GM18507 (cell line): ENCODE measurements around the gene LRRC63.
A peak's percentile ranks its signal among the peaks of the same experiment; 100 is the strongest.
"Not testable (repeated sequence)": the region's sequence is repeated elsewhere in the genome, so short reads cannot be mapped to it uniquely, and the experiment has no call there.

Source experiments
- DNase-seq: peaks from one replicate; pipeline ENCODE4 v3.0.0; 2011; ENCODE audit warnings: low read depth; ENCODE audit not compliant: insufficient read length; ENCODE audit errors: extremely low spot score
- FAIRE-seq: peaks from 2 replicates; lab custom pipeline; 2011; peaks lifted over from hg19 to GRCh38; lab: Jason Lieb, UNC

LRRC63 gene, protein sequence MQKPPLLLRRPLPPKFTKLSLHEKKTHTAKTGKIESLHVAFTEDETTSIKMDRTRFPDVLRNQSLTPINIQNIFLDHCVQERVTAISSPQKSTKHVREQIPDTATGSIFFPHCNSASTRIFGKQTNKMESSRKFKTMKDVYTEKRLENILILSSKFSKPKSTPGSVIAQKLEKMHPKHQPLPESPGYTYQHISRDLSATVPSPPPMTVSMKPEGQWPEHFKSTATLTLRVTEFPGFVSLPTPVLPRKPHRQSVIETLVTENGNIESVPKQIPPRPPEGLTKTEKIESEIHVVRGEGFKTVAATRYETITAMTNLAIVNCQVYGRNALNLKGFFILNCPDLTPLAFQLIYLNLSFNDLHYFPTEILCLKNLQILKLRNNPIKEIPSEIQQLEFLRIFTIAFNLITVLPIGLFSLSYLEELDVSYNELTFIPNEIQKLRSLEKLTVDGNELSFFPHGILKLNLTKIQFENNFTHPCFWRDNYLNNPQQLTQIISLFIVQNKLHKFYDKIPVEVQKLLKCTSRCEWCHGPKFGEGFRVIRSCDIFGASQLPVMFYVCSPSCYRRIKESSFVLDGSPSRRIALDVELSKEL

DNA sequence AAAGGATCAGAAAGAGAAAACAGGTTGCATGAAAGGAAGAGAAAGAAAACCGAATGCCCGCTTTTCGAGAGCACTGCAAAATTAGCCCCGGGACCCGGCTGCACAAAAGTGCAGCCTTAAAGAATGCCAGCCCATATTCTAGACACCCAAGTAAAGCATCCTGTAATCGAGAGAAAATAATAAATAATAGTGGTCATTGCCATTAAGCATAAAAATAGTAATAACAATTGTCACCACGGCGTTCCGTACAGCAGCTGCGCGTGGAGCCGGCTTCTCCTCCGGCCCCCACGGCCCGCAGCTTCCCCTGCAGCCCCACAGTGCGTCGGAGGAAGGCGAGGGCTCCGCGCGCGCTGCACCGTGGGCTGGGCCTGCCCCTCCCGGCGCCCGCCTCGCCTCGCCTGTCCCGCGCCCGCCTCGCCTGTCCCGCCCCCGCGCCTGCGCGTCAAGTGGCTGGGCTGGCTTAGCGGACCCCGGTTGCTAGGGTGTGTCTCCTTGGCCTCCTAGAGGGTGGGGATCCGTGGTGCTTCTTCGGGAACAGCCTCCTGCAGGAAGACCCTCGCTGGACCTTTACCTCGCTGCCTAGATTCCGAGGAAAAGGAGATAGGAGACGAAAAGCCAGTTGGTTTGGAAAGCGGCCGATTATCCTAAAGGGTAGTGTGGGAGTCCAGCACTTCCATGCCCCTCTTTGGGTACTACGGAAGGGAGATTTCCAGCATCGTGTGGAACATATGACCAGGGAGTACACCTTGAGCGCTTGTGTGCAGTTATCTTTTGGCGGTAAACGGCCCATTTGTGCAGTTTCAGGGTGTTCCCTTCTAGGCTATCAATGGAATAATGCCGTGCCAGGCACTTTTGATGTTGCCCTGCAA is at the start of gene LRRC63:
Gene LRRC63, plus strand, starts transcription at position 446 of the 869 bp plus-strand sequence. CDS start 1,107 bp downstream, outside the sequence.
- FAIRE-seq, result no peak

DNA sequence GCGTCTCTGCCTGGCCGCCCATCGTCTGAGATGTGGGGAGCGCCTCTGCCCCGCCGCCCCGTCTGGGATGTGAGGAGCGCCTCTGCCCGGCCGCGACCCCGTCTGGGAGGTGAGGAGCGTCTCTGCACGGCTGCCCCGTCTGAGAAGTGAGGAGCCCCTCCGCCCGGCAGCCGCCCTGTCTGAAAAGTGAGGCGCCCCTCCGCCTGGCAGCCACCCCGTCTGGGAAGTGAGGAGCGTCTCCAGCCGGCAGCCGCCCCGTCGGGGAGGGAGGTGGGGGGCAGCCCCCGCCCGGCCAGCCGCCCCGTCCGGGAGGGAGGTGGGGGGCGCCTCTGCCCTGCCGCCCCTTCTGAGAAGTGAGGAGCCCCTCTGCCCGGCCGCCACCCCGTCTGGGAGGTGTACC is 49.0 kb upstream of the LRRC63 start:
- FAIRE-seq, DNase-seq: not testable (repeated sequence)

More for the DNA sequence above, at the start of gene LRRC63:
- peak; percentile 51 for DNase-seq

DNA sequence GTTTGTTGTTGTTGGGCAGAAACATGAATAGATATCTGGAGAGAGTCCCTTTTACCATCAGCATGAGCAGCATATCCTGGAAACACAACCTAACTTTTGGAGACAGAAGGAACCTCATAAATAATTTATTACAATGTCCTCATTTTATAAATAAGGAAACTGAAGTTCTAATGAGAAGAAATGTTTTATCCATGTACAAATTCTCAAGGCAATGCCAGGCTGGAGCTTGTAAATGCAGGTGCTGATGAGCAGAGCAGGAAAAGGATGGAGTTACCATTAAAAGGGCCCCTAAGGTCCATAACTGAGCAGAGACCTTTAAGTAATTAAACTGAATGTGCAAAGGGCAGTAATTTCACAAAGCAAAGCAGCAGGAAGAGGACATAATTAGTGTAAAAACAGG is 47.1 kb upstream of the LRRC63 start:
- DNase-seq (no peak), FAIRE-seq (peak; percentile 48)

DNA sequence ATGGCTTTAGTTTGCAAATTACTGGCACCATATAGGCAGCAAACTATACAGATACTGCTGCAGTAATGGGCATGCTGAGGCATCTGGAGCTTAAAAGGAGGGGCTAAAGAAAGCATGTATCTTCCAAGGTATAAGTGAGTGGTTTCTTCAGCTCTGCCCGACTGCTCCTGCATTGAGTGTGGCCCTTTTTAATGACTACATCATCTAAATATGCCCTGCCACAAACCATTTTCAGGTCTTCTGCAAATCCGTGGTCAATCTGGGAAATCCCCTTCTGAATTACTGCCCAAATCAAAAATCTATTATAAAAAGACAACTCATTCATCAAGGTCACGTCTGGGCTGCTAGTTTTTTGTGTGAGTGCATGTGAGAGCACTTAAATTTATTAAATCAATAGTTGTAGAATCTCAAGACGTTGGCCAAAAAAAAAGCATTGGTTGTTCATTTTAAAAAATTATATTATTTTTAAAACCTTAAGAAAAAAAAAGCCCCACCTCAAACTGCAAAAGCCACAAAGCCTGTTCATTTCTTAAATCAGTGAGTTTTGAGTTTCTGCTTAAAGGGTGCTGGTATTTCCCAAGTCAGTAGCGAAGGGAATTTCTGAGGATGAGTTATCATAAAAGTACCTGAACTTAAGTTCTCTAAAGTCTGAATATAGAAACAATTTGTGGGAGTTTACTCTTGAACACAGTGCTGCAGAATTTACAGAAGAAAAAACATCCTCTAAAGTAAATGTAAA is 46.1 kb upstream of the LRRC63 start:
- FAIRE-seq (peak; percentile 89), DNase-seq (no peak)

DNA sequence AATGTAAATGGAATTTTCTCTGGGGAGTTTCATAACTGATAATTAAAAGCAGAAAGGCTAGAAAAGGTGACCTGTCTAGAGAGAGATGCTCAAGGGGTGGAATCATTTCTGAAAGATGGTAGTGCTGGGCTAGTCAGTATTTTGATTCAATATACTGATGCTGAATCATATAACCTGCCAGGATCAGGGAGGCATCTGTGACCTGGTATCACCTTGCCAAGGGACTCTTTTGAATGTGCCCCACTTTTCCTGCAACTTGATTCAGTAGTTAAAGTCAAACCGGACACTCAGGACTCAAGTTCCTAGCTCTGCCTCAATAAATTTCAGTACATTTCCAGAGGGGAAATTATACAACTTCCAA is 45.5 kb upstream of the LRRC63 start:
- no peak for DNase-seq
- peak; percentile 67 for FAIRE-seq

DNA sequence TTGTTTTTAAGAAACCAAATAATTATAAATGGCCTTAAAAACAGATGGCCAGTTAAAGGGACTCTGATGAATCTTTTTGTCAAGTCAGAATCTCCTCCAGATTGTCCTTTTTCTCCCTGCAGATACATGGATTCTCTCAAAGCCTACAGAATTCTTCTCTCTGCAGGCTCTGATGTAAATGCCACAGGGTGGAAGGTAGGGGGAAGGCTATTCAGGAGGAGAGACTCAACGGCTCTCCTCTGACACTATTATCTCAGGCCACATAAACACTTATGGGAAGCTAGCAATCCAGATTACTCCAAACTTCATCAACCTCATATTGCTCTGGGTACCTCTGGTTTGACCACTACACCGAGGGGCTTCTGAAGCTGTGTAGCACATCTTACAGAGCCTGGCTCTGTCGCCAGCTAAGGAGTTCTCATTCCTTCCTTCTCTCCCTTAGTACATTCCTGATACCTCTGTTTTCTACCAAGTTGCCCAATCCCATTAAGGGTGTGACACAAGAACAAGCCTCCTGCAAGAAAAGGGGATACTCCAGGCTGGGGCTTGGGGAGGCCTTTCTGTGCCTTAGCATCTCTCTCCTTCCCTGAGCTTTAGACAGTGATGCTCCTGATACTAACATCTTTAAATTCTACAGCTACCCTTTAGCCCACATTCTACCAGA is 44.6 kb upstream of the LRRC63 start:
- DNase-seq, result no peak
- FAIRE-seq, result peak; percentile 33

DNA sequence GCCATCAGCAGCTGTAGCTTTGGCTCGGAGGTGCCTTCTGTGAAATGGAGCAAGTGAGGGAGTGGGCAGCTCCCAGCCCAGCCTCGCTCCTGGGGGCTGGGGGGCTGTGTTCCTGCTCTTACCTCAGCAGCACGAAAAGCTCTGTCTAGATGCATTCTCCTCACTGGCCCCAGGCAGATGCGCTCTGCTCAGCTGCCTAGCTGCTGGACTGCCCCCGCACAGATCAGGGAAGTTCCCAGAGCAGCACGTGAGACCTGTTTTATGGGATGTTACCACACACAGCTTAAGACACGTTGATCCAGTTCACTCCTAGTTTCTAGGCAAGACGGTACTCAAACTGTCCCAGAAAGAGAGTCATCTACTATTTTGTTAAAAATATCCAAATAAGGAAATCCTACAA is 43.4 kb upstream of the LRRC63 start:
- DNase-seq (no peak), FAIRE-seq (peak; percentile 86)

DNA sequence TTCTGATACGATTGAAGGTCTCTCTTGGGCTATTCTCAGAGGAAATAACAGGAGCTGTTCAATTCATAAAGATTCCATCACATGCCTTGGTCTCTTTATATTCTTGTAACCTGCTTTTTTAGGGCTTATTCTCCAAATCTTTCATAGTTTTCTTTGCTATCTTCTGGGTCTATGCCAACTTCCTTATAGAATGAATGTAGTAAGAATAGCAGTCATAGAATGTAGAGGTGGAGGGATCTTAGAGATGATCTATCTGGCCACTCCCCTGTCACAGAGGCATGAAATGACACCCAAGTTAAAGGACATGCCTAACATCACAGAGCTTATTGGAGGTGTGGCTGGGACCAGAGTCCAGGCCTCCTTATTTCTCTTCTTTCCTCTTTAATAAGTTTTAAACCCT is 42.9 kb upstream of the LRRC63 start:
- DNase-seq, result no peak
- no peak for FAIRE-seq

DNA sequence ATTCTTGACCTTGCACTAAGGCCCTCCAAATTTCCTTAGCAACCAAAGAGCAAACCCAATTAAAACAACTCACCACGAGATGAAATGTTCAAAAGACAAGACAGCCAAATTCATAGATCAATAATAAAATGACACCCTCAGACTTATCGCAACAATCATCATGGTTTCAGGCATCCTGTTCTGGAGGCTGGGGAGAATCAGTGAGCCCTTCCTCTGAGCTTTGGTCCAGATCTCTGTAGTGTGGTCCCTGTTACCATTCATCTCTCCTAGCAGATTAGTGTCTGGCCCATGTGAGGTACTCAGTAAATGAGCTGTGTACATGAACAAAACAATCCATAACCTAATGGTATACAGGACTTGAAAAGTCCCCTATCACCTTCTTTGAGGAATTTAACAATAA is 42.0 kb upstream of the LRRC63 start:
- FAIRE-seq (peak; percentile 60), DNase-seq (no peak)

DNA sequence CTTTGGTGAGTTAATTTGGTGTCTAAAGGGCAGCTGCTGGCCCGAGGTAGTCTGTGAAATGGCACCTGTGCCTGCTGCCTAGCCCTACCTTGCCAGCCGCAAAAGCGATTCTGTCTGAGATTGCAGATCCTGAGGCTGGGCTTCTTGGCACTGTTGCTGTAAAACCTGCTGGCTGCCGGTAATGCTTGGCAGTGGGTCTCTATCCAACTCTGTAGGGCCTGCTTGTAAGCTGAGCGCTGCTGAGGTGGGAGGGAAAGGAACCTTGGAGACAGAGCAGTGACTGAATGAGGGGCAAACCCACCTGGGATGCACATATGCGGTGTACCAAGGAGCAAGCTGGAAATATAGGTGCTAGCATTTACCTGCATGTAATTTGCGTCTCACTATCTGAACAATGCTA is 41.5 kb upstream of the LRRC63 start:
- FAIRE-seq, result no peak
- no peak for DNase-seq

DNA sequence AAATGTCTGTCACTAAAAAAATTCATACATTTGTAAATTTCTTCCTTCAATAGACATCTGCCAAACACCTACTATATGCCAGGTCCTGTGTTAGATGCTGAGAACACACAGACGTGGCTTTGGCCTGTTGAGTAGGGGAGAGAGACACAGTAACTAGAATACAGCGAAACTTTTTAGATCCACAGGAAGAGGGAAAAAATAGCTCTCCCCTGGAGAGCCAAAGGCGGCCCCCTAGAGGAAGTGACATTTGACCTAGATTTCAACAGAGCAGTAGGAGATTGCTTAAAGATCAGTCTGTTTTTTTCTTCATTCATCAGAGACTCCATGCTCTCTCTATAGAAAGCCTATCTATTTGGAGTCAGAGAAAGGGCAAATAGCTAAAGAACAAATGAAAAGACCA is 41.0 kb upstream of the LRRC63 start:
- DNase-seq (no peak), FAIRE-seq (peak; percentile 70)

DNA sequence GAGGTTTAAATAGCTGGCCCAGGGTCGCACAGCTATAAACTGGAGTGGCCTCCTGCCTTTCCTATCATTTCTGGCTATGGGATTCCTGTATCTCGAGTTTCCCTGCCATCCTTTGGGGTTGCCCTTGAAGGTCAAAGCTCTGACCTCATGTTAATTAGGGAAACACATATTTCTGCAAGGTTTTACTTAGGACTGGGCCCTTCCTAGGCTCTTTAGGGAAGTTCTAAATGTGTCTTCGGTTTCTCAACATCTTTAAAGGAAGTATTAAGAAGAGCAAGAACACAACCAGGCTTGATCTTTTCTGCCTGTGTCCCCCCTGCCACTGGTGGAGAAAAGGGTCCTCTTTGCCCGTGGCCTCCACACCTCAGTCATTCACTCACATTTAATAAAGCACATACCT is 40.5 kb upstream of the LRRC63 start:
- DNase-seq (no peak), FAIRE-seq (no peak)

DNA sequence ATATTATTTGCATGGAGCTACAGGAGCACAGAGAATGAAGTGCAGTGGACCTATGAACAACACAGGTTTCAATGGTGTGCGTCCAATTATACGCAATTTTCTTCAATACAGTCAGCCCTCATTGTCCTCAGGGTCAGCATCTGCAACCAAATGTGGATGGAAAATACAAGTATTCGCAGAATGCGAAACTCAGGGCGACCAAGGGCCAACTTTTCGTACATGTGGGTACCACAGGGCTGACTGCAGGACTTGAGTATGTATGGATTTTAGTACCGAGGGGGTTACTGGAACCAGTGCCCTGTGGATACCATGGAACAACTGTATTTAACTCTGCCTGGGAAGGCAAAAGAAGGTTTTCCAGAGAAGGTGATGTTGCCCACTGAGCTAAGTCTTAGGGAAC is 40.0 kb upstream of the LRRC63 start:
- no peak for DNase-seq
- peak; percentile 39 for FAIRE-seq

DNA sequence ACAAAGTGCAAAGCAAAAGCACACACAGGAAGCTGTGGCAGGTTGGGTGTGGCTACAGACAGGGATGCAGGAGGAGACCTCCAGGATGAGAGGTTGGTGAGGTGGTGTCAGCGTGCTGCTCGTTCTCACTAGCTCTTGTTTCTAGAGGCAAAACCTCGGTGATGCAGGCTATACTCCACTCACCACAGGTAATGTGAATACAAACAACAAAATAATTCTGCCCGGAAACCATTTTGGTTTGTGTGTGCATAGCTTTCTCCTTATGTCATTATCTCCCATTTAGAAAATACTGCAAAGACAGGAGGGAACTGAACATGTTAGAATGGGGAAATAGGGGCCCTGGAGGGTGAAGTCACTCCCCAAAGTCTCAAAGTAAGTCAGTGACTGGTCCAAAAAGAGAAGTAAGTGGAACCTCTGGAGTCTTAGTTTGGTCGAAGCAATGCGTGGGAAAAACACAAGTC is 39.2 kb upstream of the LRRC63 start:
- FAIRE-seq (peak; percentile 83), DNase-seq (no peak)

DNA sequence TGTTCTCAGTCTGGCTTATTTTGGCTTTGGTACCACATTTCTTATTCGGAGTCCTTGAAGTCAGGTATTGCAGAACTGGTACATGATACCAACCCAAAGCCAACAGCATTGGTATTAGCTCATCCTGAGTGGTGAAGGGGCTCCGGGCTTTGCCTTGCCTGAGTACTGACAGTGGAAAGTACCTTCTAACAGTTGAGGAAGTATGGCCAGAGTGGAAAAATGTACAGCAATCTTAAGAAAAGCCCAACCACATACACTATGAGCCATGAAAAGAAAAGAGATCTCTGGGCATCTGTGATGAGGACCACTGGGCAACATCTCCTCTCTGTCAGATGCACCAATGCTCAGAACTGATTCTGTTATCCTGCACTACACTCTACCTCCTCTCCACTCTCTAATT is 38.1 kb upstream of the LRRC63 start:
- DNase-seq (no peak), FAIRE-seq (peak; percentile 89)

DNA sequence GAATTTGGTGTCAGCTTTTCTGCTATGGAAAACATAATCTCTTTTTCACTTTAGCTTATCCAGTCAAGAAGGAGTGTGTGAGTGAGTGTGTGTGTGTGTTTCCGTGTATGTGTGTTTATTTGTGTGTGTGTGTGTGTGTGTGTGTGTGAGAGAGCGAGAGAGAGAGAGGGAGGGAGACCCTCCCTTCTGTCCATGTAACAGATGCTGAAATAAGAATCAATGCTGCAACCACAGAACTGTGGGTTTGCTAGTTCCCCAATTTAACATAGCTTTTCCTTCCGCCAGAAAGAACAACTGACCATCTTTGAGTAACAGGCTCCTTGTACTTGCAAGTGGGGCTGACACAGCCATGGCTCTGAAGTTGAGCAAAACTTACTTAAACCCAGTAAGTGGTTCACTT is 35.0 kb upstream of the LRRC63 start:
- FAIRE-seq, result peak; percentile 98
- no peak for DNase-seq

DNA sequence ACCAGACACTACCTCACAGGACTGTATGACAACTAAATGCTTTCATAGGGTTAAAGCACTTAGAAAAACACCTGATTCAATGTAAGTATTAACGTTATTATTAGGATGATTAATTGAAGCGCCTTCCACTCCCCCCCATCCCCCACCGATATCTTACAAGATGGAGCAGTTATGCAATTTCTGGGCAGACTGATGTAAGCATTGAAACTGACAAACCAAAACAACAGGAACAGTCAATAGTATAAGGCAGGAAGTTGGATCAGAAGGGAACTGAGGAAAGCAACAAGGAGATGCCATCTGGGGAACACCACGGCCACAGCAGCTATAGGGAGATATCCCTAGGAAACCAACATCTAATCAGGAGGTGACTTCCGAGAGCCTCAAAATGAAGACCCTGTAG is 33.6 kb upstream of the LRRC63 start:
- DNase-seq, result no peak
- FAIRE-seq, result no peak

DNA sequence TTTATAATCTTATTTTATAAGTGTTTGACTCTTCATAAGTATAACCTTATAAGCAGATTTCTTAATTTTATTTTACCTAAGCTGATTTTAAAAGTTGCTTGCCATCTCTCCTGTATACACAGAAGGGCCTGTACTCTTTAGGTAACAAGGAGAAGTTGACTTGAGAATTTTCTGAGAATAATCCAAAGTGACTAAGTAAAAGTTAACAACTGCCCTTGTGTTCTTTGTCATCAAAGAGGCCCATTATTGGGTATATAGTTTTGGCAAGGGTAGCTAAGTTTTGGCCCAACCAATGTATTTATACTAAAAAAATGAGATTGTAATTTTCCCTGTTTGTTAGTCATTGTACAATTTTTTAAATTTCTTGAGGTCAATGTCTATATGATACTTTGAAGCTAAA is 32.9 kb upstream of the LRRC63 start:
- no peak for DNase-seq
- FAIRE-seq, result no peak

DNA sequence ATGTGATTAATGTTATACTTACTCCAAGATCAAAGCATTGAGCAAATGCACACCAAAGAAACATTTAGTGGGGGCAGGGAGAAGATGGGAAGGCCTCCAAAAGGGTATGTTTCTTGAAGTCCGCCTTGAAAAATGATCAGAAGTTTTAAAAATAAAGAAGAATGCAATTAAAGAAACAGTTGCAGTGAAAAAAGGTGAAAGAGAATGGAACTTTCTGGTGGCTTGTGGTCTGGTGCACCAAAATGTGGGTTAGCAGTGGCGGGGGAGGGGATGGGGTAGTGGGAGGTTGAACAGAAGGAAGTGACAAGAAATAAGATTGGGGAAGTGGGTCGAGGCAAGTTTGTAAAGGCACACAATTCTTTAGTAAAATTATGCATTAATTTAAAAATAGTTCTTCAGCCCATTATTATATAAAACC is 32.2 kb upstream of the LRRC63 start:
- DNase-seq, result no peak
- peak; percentile 76 for FAIRE-seq
